ENCODE measurements around the gene MCUB.
"Not testable (repeated sequence)": the region's sequence is repeated elsewhere in the genome, so short reads cannot be mapped to it uniquely, and the experiment has no call there.

MCUB gene

DNA sequence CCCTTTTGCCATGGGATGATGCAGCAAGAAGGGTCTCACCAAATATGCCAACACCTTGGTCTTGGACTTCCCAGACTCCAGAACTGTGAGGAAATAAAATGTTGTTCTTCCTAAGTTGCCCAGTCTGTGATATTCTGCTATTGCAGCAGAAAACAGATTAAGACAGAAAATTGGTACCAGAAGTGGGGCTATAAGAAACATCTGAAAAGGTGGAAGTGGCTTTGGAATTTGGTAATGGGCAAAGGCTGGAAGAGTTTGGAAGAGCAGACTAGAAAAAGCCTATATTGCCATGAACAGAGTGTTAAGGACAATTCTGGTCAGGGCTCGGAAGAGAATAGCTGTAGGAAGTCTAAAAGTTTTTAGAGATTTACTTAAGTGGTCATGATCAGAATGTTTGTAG is 115.8 kb downstream of the MCUB start:
- TF ChIP-seq, protein P1, sequence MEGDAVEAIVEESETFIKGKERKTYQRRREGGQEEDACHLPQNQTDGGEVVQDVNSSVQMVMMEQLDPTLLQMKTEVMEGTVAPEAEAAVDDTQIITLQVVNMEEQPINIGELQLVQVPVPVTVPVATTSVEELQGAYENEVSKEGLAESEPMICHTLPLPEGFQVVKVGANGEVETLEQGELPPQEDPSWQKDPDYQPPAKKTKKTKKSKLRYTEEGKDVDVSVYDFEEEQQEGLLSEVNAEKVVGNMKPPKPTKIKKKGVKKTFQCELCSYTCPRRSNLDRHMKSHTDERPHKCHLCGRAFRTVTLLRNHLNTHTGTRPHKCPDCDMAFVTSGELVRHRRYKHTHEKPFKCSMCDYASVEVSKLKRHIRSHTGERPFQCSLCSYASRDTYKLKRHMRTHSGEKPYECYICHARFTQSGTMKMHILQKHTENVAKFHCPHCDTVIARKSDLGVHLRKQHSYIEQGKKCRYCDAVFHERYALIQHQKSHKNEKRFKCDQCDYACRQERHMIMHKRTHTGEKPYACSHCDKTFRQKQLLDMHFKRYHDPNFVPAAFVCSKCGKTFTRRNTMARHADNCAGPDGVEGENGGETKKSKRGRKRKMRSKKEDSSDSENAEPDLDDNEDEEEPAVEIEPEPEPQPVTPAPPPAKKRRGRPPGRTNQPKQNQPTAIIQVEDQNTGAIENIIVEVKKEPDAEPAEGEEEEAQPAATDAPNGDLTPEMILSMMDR (IDR thresholded peaks at IDR 0.05; ENCODE audit: insufficient read depth, low read length, missing control alignments): no peak
- DNase-seq (ENCODE audit: low read depth, low spot score): no peak
- H3K4me3 ChIP-seq (ENCODE audit: low read depth, low read length): no peak overlapping the region
- ChIA-PET POLR2A (no interaction called here), CTCF (no interaction called here)

DNA sequence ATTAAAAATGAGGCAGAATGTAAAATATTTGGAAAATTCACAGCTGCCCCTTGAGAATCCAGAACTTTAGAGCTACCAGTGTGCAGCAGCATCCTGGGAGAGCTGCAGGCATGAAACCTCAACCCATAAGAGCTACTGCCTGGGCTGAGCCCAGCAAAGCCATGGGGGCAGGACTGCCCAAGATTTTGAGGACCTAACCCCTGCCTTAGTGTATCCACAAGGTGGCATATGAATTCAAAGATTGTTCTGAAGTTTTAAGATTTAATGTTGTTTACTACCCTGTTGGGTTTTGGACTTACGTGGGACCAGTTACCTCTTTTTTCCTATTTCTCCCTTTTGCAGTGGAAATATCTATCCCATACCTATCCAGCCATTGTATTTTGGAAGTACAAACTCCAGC is 116.8 kb downstream of the MCUB start:
- H3K4me3 ChIP-seq (ENCODE audit: low read depth, low read length): no peak overlapping the region
- TF ChIP-seq, protein P1 (IDR thresholded peaks at IDR 0.05; ENCODE audit: insufficient read depth, low read length, missing control alignments): no peak
- ChIA-PET POLR2A (no interaction called here), CTCF (interaction anchor here (0.8 kb wide), 1 partner anchor 31 kb away, joined by 3 read pairs; no protein-coding TSS in a partner anchor)
- no peak for DNase-seq (ENCODE audit: low read depth, low spot score)

DNA sequence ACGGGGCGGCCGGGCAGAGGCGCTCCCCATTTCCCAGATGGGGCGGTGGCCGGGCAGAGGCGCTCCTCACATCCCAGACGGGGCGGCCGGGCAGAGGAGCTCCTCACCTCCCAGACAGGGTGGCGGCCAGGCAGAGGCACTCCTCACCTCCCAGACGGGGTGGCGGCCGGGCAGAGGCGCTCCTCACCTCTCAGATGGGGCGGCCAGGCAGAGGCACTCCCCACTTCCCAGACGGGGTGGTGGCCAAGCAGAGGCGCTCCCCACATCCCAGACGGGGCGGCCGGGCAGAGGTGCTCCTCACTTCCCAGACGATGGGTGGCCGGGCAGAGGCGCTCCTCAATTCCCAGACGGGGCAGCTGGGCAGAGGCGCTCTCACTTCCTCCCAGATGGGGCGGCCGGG is 118.4 kb downstream of the MCUB start:
- POLR2A ChIA-PET; DNase-seq (ENCODE audit: low read depth, low spot score); CTCF ChIA-PET; H3K4me3 ChIP-seq (ENCODE audit: low read depth, low read length): not testable (repeated sequence)

- CTCF ChIA-PET; H3K4me3 ChIP-seq (ENCODE audit: low read depth, low read length); DNase-seq (ENCODE audit: low read depth, low spot score); POLR2A ChIA-PET: not testable (repeated sequence)
Measured at GRCh38 chr4:109678925-109679324, 118.9 kb downstream of the MCUB start.

- POLR2A ChIA-PET: no interaction called here
- H3K4me3 ChIP-seq (ENCODE audit: low read depth, low read length): no peak overlapping the region
- DNase-seq (ENCODE audit: low read depth, low spot score): no peak
- CTCF ChIA-PET: no interaction called here
- TF ChIP-seq, protein P1 (IDR thresholded peaks at IDR 0.05; ENCODE audit: insufficient read depth, low read length, missing control alignments): no peak
Measured at GRCh38 chr4:109682875-109683274, 122.8 kb downstream of the MCUB start.

DNA sequence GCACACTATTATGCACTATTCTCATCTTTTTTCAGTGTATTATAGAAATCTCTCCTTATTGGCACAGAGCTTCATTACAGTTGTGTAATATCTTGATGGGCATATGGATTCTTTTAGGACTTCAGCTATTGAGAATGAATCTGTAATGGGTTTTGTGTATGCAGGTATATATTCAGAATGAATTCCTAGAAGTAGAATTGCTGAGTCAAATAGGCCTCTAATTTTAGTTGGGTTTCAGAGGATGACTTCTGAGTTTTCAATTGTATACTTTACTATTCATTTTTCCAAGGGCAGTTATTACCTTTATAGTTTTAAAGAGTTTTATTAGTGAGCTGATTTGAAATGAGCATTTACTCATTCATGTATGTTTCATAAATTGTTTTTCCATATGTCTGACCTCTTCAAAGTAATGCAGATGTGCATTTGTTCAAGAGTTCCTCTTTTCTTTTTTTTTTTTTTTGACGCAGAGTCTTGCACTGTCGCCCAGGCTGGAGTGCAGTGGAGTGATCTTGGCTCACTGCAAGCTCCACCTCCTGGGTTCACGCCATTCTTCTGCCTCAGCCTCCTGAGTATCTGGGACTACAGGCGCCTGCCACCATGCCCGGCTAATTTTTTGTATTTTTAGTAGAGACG is 123.7 kb downstream of the MCUB start:
- TF ChIP-seq, protein P1 (IDR thresholded peaks at IDR 0.05; ENCODE audit: insufficient read depth, low read length, missing control alignments): no peak
- H3K4me3 ChIP-seq (ENCODE audit: low read depth, low read length): no peak overlapping the region
- CTCF ChIA-PET: interaction anchor here (1.3 kb wide), 1 partner anchor 16 kb away, joined by 5 read pairs; no protein-coding TSS in a partner anchor
- no peak for DNase-seq (ENCODE audit: low read depth, low spot score)
- POLR2A ChIA-PET: no interaction called here

GRCh38 chr4:109684727-109685126 is 124.7 kb downstream of the MCUB start:
- POLR2A ChIA-PET: no interaction called here
- H3K4me3 ChIP-seq (ENCODE audit: low read depth, low read length): no peak overlapping the region
- DNase-seq (ENCODE audit: low read depth, low spot score): no peak
- TF ChIP-seq, protein P1 (IDR thresholded peaks at IDR 0.05; ENCODE audit: insufficient read depth, low read length, missing control alignments): no peak
- CTCF ChIA-PET: interaction anchor here (1.3 kb wide), 1 partner anchor 15 kb away, joined by 5 read pairs; no protein-coding TSS in a partner anchor
